Colonic mucosa (tissue), 4 donors: Measurements from ENCODE around the gene SLC30A3. TPM values are rescaled to one million over a fixed set of nuclear protein-coding genes. Genes with fewer than 3 reads are reported as not detected.

Experiments
- DNase-seq: peaks from one replicate; pipeline ENCODE4 v3.0.0-alpha.2; 2020
- H3K27ac ChIP-seq: fragments of 200-600 bp; one replicate; pipeline ENCODE4 v1.8.0; 2021
- H3K27me3 ChIP-seq: fragments of 200-600 bp; one replicate; pipeline ENCODE4 v1.8.0; 2021
- H3K36me3 ChIP-seq: fragments of 200-600 bp; one replicate; pipeline ENCODE4 v1.8.0; 2021
- H3K4me1 ChIP-seq: fragments of 200-600 bp; one replicate; pipeline ENCODE4 v1.8.0; 2021; ENCODE audit warnings: mild to moderate bottlenecking
- H3K4me3 ChIP-seq: fragments of 200-600 bp; one replicate; pipeline ENCODE4 v1.8.0; 2021
- H3K9ac ChIP-seq, 2 donors: one replicate each; pipeline ENCODE4 v1.7.0; 2013; ENCODE audit warnings: control low read depth in 2 of 2, low read depth in 2 of 2, low read length in 2 of 2
- H3K9me3 ChIP-seq: fragments of 200-600 bp; one replicate; pipeline ENCODE4 v1.8.0; 2021
- CTCF ChIP-seq: fragments of 200-600 bp; IDR thresholded peaks from one replicate; pipeline ENCODE4 v1.8.0; 2022; ENCODE audit warnings: antibody characterized with exemption, mild to moderate bottlenecking
- intact Hi-C: fragments of 100-400 bp; cut with DNase I; formaldehyde crosslinking; loops from one replicate; pipeline ENCODE4 v1.14.1; 2022
- total RNA-seq, 2 donors: library from RNA; stranded (reverse); fragmentation: NEBNext Ultra II Directional in 1 of 2; extraction: Animal tissue kit (Norgen Biotek cat#: 25700) in 1 of 2; gene quantifications; one replicate each; pipeline ENCODE4 v1.2.1, GENCODE V29; 2021
- donor health status: healthy.
- donor health status: DM: no; HTN: no; CAD: no.
- donor health status: DM: no; HTN: no; CAD: no.

The SLC30A3 gene
- total RNA-seq, 2 donors from 2014 or later: not detected

DNA sequence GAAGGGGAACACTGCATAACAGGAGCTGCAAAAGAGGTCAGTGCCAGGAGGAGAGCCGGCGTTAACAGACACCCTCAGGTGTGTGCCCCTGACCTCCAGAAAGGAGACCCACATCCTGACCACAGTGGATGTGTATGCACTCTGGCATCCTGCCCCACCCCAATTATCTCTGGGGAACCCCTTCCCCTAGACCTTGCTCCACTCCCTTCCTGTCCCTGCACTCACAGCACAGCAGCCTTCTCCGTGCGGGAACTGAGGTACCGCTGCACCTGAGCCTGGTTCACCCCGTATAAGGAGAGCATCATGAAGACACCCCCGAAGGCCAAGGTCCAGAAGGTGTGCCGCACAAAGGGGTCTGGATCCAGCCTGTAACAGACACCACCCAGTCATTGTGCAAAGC, 58.3 kb downstream of the SLC30A3 start:
- H3K9me3 ChIP-seq: no peaks in the 10 kb centered on the region
- no peaks in the 10 kb centered on the region for H3K27me3 ChIP-seq
- H3K4me1 ChIP-seq: no peaks in the 10 kb centered on the region
- no peak for DNase-seq
- H3K9ac ChIP-seq: no peak overlapping the region
- H3K4me3 ChIP-seq: no peak overlapping the region
- H3K36me3 ChIP-seq: no peaks in the 10 kb centered on the region
- TF ChIP-seq CTCF: no peak
- H3K27ac ChIP-seq: no peak overlapping the region
- intact Hi-C loops: no loop called here

DNA sequence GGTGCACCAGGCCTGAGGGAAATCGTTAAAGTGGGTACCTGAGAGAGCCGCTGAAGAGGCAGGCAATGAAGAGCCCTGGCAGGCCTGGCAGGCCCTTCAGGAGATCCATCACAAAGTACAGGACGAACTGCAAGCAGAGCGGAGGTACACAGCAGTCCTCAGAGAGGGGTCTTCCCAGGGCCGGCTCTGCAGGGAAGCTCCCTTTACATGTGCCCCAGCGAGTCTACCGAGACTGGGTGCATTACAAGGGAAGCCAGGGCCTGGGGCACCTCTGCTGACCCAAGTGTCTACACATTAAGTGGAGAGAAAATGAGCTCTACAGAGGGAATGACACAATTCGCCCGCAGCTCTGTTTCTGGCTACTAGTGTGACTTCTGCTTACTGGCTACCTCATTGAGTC, 59.1 kb downstream of the SLC30A3 start:
- no peak overlapping the region for H3K27ac ChIP-seq
- no peak overlapping the region for H3K4me3 ChIP-seq
- no peaks in the 10 kb centered on the region for H3K4me1 ChIP-seq
- H3K36me3 ChIP-seq: no peaks in the 10 kb centered on the region
- no peaks in the 10 kb centered on the region for H3K9me3 ChIP-seq
- no peak overlapping the region for H3K9ac ChIP-seq
- no peak for DNase-seq
- no peaks in the 10 kb centered on the region for H3K27me3 ChIP-seq
- no peak for TF ChIP-seq CTCF
- intact Hi-C loops: no loop called here

Other genes with a start within 250 kb of the SLC30A3 start
- gene TMEM214, start 230.1 kb downstream of the SLC30A3 start, total RNA-seq: 100 to 1,000 TPM in 1 of 2 donors, 10 to 100 TPM in 1; 76.6 to 121 TPM
- 10 to 100 TPM; 15.1 to 16.8 TPM for gene AGBL5, start 211.4 kb downstream of the SLC30A3 start, total RNA-seq
- gene OST4, start 191.4 kb downstream of the SLC30A3 start, total RNA-seq: 100 to 1,000 TPM; 272 to 331 TPM
- gene EMILIN1, start 184.4 kb downstream of the SLC30A3 start, total RNA-seq: 10 to 100 TPM; 20.2 to 43.0 TPM
- gene KHK, start 176.3 kb downstream of the SLC30A3 start, total RNA-seq: 10 to 100 TPM in 1 of 2 donors, 1 to 10 TPM in 1; 8.9 to 20.3 TPM
- 1 to 10 TPM; 1.3 to 3.1 TPM for gene CGREF1, start 143.9 kb downstream of the SLC30A3 start, total RNA-seq
- not detected for gene ABHD1, start 139.2 kb downstream of the SLC30A3 start, total RNA-seq
- gene PREB, start 128.4 kb downstream of the SLC30A3 start, total RNA-seq: 10 to 100 TPM; 42.7 to 72.1 TPM
- gene PRR30, start 123.6 kb downstream of the SLC30A3 start, total RNA-seq: not detected
- under 1 TPM; 0.05 to 0.07 TPM for gene TCF23, start 114.0 kb downstream of the SLC30A3 start, total RNA-seq
- 10 to 100 TPM; 80.7 to 83.4 TPM for gene ATRAID, start 51.0 kb downstream of the SLC30A3 start, total RNA-seq
- 10 to 100 TPM; 19.4 to 57.5 TPM for gene SLC5A6, start 50.8 kb downstream of the SLC30A3 start, total RNA-seq
- 10 to 100 TPM; 11.1 to 49.1 TPM for gene CAD, start 45.7 kb downstream of the SLC30A3 start, total RNA-seq
- not detected for gene DNAJC5G, start 12.4 kb upstream of the SLC30A3 start, total RNA-seq
- under 1 TPM in 1 of 2 donors, not detected in 1; 0.24 TPM for gene TRIM54, start 19.4 kb upstream of the SLC30A3 start, total RNA-seq
- 1 to 10 TPM in 1 of 2 donors, under 1 TPM in 1; 0.74 to 1.0 TPM for gene UCN, start 45.4 kb upstream of the SLC30A3 start, total RNA-seq
- 10 to 100 TPM; 35.0 to 58.3 TPM for gene MPV17, start 60.0 kb upstream of the SLC30A3 start, total RNA-seq
- 10 to 100 TPM; 48.4 to 60.0 TPM for gene GTF3C2, start 93.7 kb upstream of the SLC30A3 start, total RNA-seq
- 10 to 100 TPM; 34.5 to 35.4 TPM for gene EIF2B4, start 107.3 kb upstream of the SLC30A3 start, total RNA-seq
- 10 to 100 TPM; 77.1 to 99.6 TPM for gene SNX17, start 107.6 kb upstream of the SLC30A3 start, total RNA-seq
- 10 to 100 TPM; 21.7 to 24.5 TPM for gene ZNF513, start 117.7 kb upstream of the SLC30A3 start, total RNA-seq
- gene PPM1G, start 146.5 kb upstream of the SLC30A3 start, total RNA-seq: 100 to 1,000 TPM in 1 of 2 donors, 10 to 100 TPM in 1; 63.0 to 119 TPM
- gene NRBP1, start 165.6 kb upstream of the SLC30A3 start, total RNA-seq: 10 to 100 TPM; 69.6 to 87.7 TPM
- 100 to 1,000 TPM in 1 of 2 donors, 10 to 100 TPM in 1; 91.8 to 147 TPM for gene KRTCAP3, start 179.3 kb upstream of the SLC30A3 start, total RNA-seq
- gene IFT172, start 226.7 kb upstream of the SLC30A3 start, total RNA-seq: 10 to 100 TPM; 34.7 to 52.6 TPM
- gene FNDC4, start 232.2 kb upstream of the SLC30A3 start, total RNA-seq: 1 to 10 TPM in 1 of 2 donors, under 1 TPM in 1; 0.64 to 1.1 TPM
- gene GCKR, start 233.8 kb upstream of the SLC30A3 start, total RNA-seq: under 1 TPM; 0.22 to 0.40 TPM